Astrocyte (in vitro differentiated cells and primary cell): Measurements from ENCODE around the gene ALCAM. TPM values are rescaled to one million over a fixed set of nuclear protein-coding genes. Genes with fewer than 3 reads are reported as not detected.

Experiments
- DNase-seq: peaks from one replicate; pipeline ENCODE4 v3.0.0-alpha.2; 2010; ENCODE audit warnings: low read depth
- FAIRE-seq: peaks from 2 replicates; lab custom pipeline; 2011; peaks lifted over from hg19 to GRCh38; lab: Jason Lieb, UNC
- H2AFZ ChIP-seq: 2 replicates; pipeline ENCODE4 v1.6.0; 2012; ENCODE audit warnings: low read depth, low read length, inconsistent platforms
- H3K27ac ChIP-seq: 2 replicates; pipeline ENCODE4 v1.5.1; 2011; ENCODE audit warnings: low read depth, low read length, inconsistent platforms
- H3K27me3 ChIP-seq: 2 replicates; pipeline ENCODE4 v1.6.0; 2011; ENCODE audit warnings: low read length, inconsistent platforms; ENCODE audit not compliant: insufficient read depth
- H3K36me3 ChIP-seq: 2 replicates; pipeline ENCODE4 v1.5.1; 2011; ENCODE audit warnings: low read length, inconsistent platforms; ENCODE audit not compliant: insufficient read depth
- H3K4me1 ChIP-seq: 2 replicates; pipeline ENCODE4 v1.5.1; 2011; ENCODE audit warnings: low read length, inconsistent platforms; ENCODE audit not compliant: insufficient read depth
- H3K4me2 ChIP-seq: 2 replicates; pipeline ENCODE4 v1.6.0; 2012; ENCODE audit warnings: low read length, inconsistent platforms
- H3K4me3 ChIP-seq: 2 replicates; pipeline ENCODE4 v1.5.1; 2011; ENCODE audit warnings: low read depth, mild to moderate bottlenecking, low read length, inconsistent platforms; ENCODE audit not compliant: insufficient read depth
- H3K79me2 ChIP-seq: 2 replicates; pipeline ENCODE4 v1.6.0; 2012; ENCODE audit warnings: mild to moderate bottlenecking, low read length, inconsistent platforms; ENCODE audit not compliant: insufficient read depth
- H3K9ac ChIP-seq: 2 replicates; pipeline ENCODE4 v1.6.0; 2012; ENCODE audit warnings: mild to moderate bottlenecking, low read length, inconsistent platforms
- H3K9me3 ChIP-seq: 2 replicates; pipeline ENCODE4 v1.5.1; 2012; ENCODE audit warnings: low read depth, mild to moderate bottlenecking, low read length, inconsistent platforms; ENCODE audit not compliant: insufficient read depth
- H4K20me1 ChIP-seq: 2 replicates; pipeline ENCODE4 v1.6.0; 2012; ENCODE audit warnings: low read length, inconsistent platforms; ENCODE audit not compliant: insufficient read depth
- H3K27ac Mint-ChIP-seq: one replicate; pipeline ENCODE4 v1.8.0; 2021; ENCODE audit warnings: mild to moderate bottlenecking, mixed read lengths; ENCODE audit not compliant: unreplicated experiment
- H3K27me3 Mint-ChIP-seq: one replicate; pipeline ENCODE4 v1.8.0; 2021; ENCODE audit warnings: low read depth, mixed read lengths; ENCODE audit not compliant: unreplicated experiment
- H3K36me3 Mint-ChIP-seq: one replicate; pipeline ENCODE4 v1.8.0; 2021; ENCODE audit warnings: low read depth, mixed read lengths; ENCODE audit not compliant: unreplicated experiment
- H3K4me1 Mint-ChIP-seq: one replicate; pipeline ENCODE4 v1.8.0; 2021; ENCODE audit warnings: low read depth, mixed read lengths; ENCODE audit not compliant: unreplicated experiment
- H3K4me3 Mint-ChIP-seq: one replicate; pipeline ENCODE4 v1.8.0; 2021; ENCODE audit warnings: mild to moderate bottlenecking, moderate library complexity, mixed read lengths; ENCODE audit not compliant: unreplicated experiment
- H3K9me3 Mint-ChIP-seq: one replicate; pipeline ENCODE4 v1.8.0; 2021; ENCODE audit warnings: mild to moderate bottlenecking, mixed read lengths; ENCODE audit not compliant: unreplicated experiment
- EZH2 ChIP-seq: IDR thresholded peaks from 2 replicates; pipeline ENCODE4 v1.6.1; 2012; ENCODE audit warnings: mild to moderate bottlenecking, low read length, inconsistent platforms; ENCODE audit not compliant: insufficient read depth
- total RNA-seq: library from RNA; stranded (reverse); gene quantifications from 2 replicates; pipeline ENCODE4 v1.2.1, GENCODE V29; 2021
- TF ChIP-seq, protein P1 (sequence below): IDR thresholded peaks from 2 replicates; pipeline ENCODE4 v1.5.1; 2011; ENCODE audit warnings: low read depth, mild to moderate bottlenecking, inconsistent platforms, low read length, moderate library complexity; ENCODE audit not compliant: insufficient read depth

The ALCAM gene
- total RNA-seq, 1 donor from 2014 or later = 154 TPM

DNA sequence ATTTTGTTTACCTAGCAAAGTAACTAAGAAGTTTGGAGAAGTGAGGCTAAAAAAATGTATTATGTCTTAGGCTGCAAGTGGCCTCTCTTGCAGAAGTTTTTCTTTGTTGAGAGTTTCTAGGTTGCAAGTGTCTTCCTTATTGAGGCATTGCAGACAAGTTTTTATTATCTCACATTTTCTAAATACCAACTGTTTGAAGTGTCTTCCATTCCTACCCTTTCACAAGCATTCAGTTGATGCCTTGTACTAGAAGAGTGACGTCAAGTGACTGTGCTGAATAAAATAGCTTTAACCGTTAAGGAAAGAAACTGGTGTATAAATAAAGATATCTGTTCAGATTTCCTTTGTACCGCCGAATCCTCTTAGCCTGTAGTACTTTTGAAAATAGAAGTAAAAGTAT, 123.3 kb downstream of the ALCAM start:
- peaks cover 17% of the 10 kb centered on the region for H3K36me3 Mint-ChIP-seq
- peak; percentile 58 for DNase-seq
- H3K4me1 ChIP-seq = no peaks in the 10 kb centered on the region
- no peak overlapping the region for H3K9ac ChIP-seq
- H3K27me3 Mint-ChIP-seq = no peaks in the 10 kb centered on the region
- H3K4me1 Mint-ChIP-seq = peaks cover 10% of the 10 kb centered on the region
- H3K9me3 ChIP-seq = peaks cover 7% of the 10 kb centered on the region
- peaks cover 50% of the 10 kb centered on the region for H3K79me2 ChIP-seq
- H4K20me1 ChIP-seq = peaks cover 3% of the 10 kb centered on the region
- no peak overlapping the region for H3K4me2 ChIP-seq
- no peak for TF ChIP-seq EZH2
- TF ChIP-seq, protein P1, sequence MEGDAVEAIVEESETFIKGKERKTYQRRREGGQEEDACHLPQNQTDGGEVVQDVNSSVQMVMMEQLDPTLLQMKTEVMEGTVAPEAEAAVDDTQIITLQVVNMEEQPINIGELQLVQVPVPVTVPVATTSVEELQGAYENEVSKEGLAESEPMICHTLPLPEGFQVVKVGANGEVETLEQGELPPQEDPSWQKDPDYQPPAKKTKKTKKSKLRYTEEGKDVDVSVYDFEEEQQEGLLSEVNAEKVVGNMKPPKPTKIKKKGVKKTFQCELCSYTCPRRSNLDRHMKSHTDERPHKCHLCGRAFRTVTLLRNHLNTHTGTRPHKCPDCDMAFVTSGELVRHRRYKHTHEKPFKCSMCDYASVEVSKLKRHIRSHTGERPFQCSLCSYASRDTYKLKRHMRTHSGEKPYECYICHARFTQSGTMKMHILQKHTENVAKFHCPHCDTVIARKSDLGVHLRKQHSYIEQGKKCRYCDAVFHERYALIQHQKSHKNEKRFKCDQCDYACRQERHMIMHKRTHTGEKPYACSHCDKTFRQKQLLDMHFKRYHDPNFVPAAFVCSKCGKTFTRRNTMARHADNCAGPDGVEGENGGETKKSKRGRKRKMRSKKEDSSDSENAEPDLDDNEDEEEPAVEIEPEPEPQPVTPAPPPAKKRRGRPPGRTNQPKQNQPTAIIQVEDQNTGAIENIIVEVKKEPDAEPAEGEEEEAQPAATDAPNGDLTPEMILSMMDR = no peak
- H3K27me3 ChIP-seq = no peaks in the 10 kb centered on the region
- H3K27ac ChIP-seq = no peak overlapping the region
- no peak overlapping the region for H3K4me3 ChIP-seq
- H3K9me3 Mint-ChIP-seq = peaks cover 5% of the 10 kb centered on the region
- peak; percentile 20 for FAIRE-seq
- no peaks in the 10 kb centered on the region for H3K36me3 ChIP-seq
- peak overlapping the region; percentile 41 for H3K27ac Mint-ChIP-seq
- no peak overlapping the region for H2AFZ ChIP-seq
- H3K4me3 Mint-ChIP-seq = no peak overlapping the region

GRCh38 chr3:105493305-105493892, 126.7 kb downstream of the ALCAM start:
- Histone ChIP-seq H2AFZ (no peak overlapping the region), H3K27me3 (no peaks in the 10 kb centered on the region), H3K4me1 (no peaks in the 10 kb centered on the region), H3K9ac (no peak overlapping the region), H3K4me3 (no peak overlapping the region), H3K27ac (no peak overlapping the region), H3K9me3 (peaks cover 7% of the 10 kb centered on the region), H3K36me3 (no peaks in the 10 kb centered on the region), H4K20me1 (peaks cover 3% of the 10 kb centered on the region), H3K4me2 (no peak overlapping the region), H3K79me2 (peaks cover 39% of the 10 kb centered on the region)
- DNase-seq (no peak), FAIRE-seq (no peak)
- no peaks in the 10 kb centered on the region for H3K27me3 Mint-ChIP-seq
- H3K4me1 Mint-ChIP-seq = peaks cover 11% of the 10 kb centered on the region
- no peak overlapping the region for H3K27ac Mint-ChIP-seq
- H3K36me3 Mint-ChIP-seq = peaks cover 14% of the 10 kb centered on the region
- no peak for TF ChIP-seq EZH2
- TF ChIP-seq, protein P1 = no peak
- no peak overlapping the region for H3K4me3 Mint-ChIP-seq
- peaks cover 3% of the 10 kb centered on the region for H3K9me3 Mint-ChIP-seq

DNA sequence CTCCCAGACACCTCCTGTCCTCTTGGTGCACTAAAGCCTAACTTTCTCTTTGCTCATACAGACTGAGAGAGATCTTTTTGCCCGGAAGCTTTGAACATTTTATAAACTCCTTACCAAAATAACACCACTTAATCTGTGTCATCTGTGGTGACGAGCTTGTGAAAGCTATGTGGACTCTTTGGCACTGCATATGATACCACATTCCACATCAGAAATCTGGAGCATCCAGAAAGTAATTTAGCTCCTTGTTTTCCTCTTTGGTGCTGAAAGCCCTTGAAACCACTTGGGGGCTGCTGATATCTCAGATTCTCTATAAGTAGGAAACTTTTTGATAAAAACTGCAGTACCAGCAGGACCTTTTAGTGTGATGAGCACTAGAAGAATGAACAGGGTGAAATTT, 128.3 kb downstream of the ALCAM start:
- Histone ChIP-seq H3K27me3 (no peaks in the 10 kb centered on the region), H3K4me2 (no peak overlapping the region), H2AFZ (no peak overlapping the region), H3K4me3 (no peak overlapping the region), H3K4me1 (no peaks in the 10 kb centered on the region), H4K20me1 (peaks cover 3% of the 10 kb centered on the region), H3K79me2 (peaks cover 35% of the 10 kb centered on the region), H3K36me3 (no peaks in the 10 kb centered on the region), H3K27ac (no peak overlapping the region), H3K9ac (no peak overlapping the region), H3K9me3 (peaks cover 7% of the 10 kb centered on the region)
- H3K36me3 Mint-ChIP-seq = peaks cover 14% of the 10 kb centered on the region
- no peak overlapping the region for H3K27ac Mint-ChIP-seq
- H3K9me3 Mint-ChIP-seq = peaks cover 3% of the 10 kb centered on the region
- DNase-seq (peak; percentile 78), FAIRE-seq (peak; percentile 26)
- TF ChIP-seq, protein P1 = no peak
- TF ChIP-seq EZH2 = no peak
- peaks cover 9% of the 10 kb centered on the region for H3K4me1 Mint-ChIP-seq
- H3K27me3 Mint-ChIP-seq = no peaks in the 10 kb centered on the region
- H3K4me3 Mint-ChIP-seq = no peak overlapping the region
